ENCODE results near the gene UBE2K.
"Not testable (repeated sequence)": the region's sequence is repeated elsewhere in the genome, so short reads cannot be mapped to it uniquely, and the experiment has no call there.

The UBE2K gene

GRCh38 chr4:39719804-39720580 is 22.1 kb downstream of the UBE2K start:
- ATAC-seq, result no peak
- TF ChIP-seq TSHZ2 (CRISPR knock-in tag; IDR thresholded peaks at IDR 0.05), result no peak
- TF ChIP-seq TCF4 (CRISPR knock-in tag; IDR thresholded peaks at IDR 0.05; ENCODE audit: borderline replicate concordance), result no peak
- TF ChIP-seq ESRRG (CRISPR knock-in tag; IDR thresholded peaks at IDR 0.05), result no peak
- no peak for TF ChIP-seq CREB5 (CRISPR knock-in tag; IDR thresholded peaks at IDR 0.05; ENCODE audit: low read depth)
- TF ChIP-seq PATZ1 (CRISPR knock-in tag; IDR thresholded peaks at IDR 0.05; ENCODE audit: borderline replicate concordance), result no peak
- no peak for TF ChIP-seq TOX (CRISPR knock-in tag; IDR thresholded peaks at IDR 0.05; ENCODE audit: borderline replicate concordance)
- TF ChIP-seq ZC3H10 (CRISPR knock-in tag; IDR thresholded peaks at IDR 0.05), result no peak

- not testable (repeated sequence) for ATAC-seq
Observed at GRCh38 chr4:39721273-39721672, 23.3 kb downstream of the UBE2K start.

- ATAC-seq, result no peak
- TF ChIP-seq PATZ1 (CRISPR knock-in tag; IDR thresholded peaks at IDR 0.05; ENCODE audit: borderline replicate concordance) (no peak), TOX (CRISPR knock-in tag; IDR thresholded peaks at IDR 0.05; ENCODE audit: borderline replicate concordance) (no peak), PPARA (CRISPR knock-in tag; IDR thresholded peaks at IDR 0.05; ENCODE audit: borderline replicate concordance) (no peak), CSRNP3 (CRISPR knock-in tag; IDR thresholded peaks at IDR 0.05) (no peak), BACH2 (CRISPR knock-in tag; IDR thresholded peaks at IDR 0.05; ENCODE audit: borderline replicate concordance) (no peak), OSR1 (CRISPR knock-in tag; IDR thresholded peaks at IDR 0.05) (no peak), ZNF8 (CRISPR knock-in tag; IDR thresholded peaks at IDR 0.05) (no peak)
Observed at GRCh38 chr4:39721788-39722187, 23.9 kb downstream of the UBE2K start.

- no peak for ATAC-seq
- TF ChIP-seq ZFP3 (CRISPR knock-in tag; IDR thresholded peaks at IDR 0.05) (no peak), PPARA (CRISPR knock-in tag; IDR thresholded peaks at IDR 0.05; ENCODE audit: borderline replicate concordance) (no peak), RARB (CRISPR knock-in tag; IDR thresholded peaks at IDR 0.05) (no peak), CREB5 (CRISPR knock-in tag; IDR thresholded peaks at IDR 0.05; ENCODE audit: low read depth) (no peak), ZFP30 (CRISPR knock-in tag; IDR thresholded peaks at IDR 0.05) (no peak), OSR1 (CRISPR knock-in tag; IDR thresholded peaks at IDR 0.05) (no peak), BACH2 (CRISPR knock-in tag; IDR thresholded peaks at IDR 0.05; ENCODE audit: borderline replicate concordance) (no peak), TCF4 (CRISPR knock-in tag; IDR thresholded peaks at IDR 0.05; ENCODE audit: borderline replicate concordance) (no peak)
Observed at GRCh38 chr4:39729557-39729956, 31.6 kb downstream of the UBE2K start.
